GM23338 (cell line): ENCODE measurements around the gene PPARD. TPM values are rescaled to one million over a fixed set of nuclear protein-coding genes. Genes with fewer than 3 reads are reported as not detected.
"Not testable (repeated sequence)": the region's sequence is repeated elsewhere in the genome, so short reads cannot be mapped to it uniquely, and the experiment has no call there.

Source experiments
- ATAC-seq: fragments of 200-7000 bp; cut with Tn5 transposase; 3 replicates; pipeline ENCODE4 v1.9.1; 2020
- DNase-seq: peaks from one replicate; pipeline ENCODE4 v3.0.0-alpha.2; 2015; ENCODE audit warnings: low spot score
- H2AFZ ChIP-seq: fragments of 200-600 bp; sonication (generic); 2 replicates; pipeline ENCODE4 v1.8.0; 2016; ENCODE audit warnings: antibody characterized with exemption, mild to moderate bottlenecking, moderate library complexity
- H3F3A ChIP-seq: fragments of 200-600 bp; sonication (generic); replicated peaks from 2 replicates; pipeline ENCODE4 v1.8.0; 2017; ENCODE audit warnings: antibody characterized with exemption, mixed run types, low read depth
- H3K27ac ChIP-seq: fragments of 200-600 bp; sonication (generic); 2 replicates; pipeline ENCODE4 v1.6.1; 2016; ENCODE audit warnings: low read depth
- H3K27me3 ChIP-seq: fragments of 200-600 bp; sonication (generic); 2 replicates; pipeline ENCODE4 v1.8.0; 2016; ENCODE audit warnings: mild to moderate bottlenecking, mixed run types, moderate library complexity; ENCODE audit not compliant: insufficient read depth
- H3K36me3 ChIP-seq: fragments of 200-600 bp; sonication (generic); 2 replicates; pipeline ENCODE4 v1.8.0; 2016; ENCODE audit warnings: mild to moderate bottlenecking; ENCODE audit not compliant: insufficient read depth
- H3K4me1 ChIP-seq: fragments of 200-600 bp; sonication (generic); 2 replicates; pipeline ENCODE4 v1.8.0; 2016; ENCODE audit warnings: mild to moderate bottlenecking, moderate library complexity; ENCODE audit not compliant: insufficient read depth
- H3K4me2 ChIP-seq: fragments of 200-600 bp; sonication (generic); 2 replicates; pipeline ENCODE4 v1.7.1; 2017; ENCODE audit warnings: mixed run types
- H3K4me3 ChIP-seq: fragments of 200-600 bp; sonication (generic); 2 replicates; pipeline ENCODE4 v1.6.1; 2016; ENCODE audit warnings: mixed run types
- H3K79me2 ChIP-seq: fragments of 200-600 bp; sonication (generic); replicated peaks from 2 replicates; pipeline ENCODE4 v1.8.0; 2017; ENCODE audit warnings: mild to moderate bottlenecking; ENCODE audit not compliant: insufficient read depth
- H3K9me2 ChIP-seq: fragments of 200-600 bp; sonication (generic); 2 replicates; pipeline ENCODE4 v1.8.0; 2017; ENCODE audit not compliant: insufficient read depth
- H4K20me1 ChIP-seq: fragments of 200-600 bp; sonication (generic); replicated peaks from 2 replicates; pipeline ENCODE4 v1.8.0; 2017; ENCODE audit warnings: mild to moderate bottlenecking; ENCODE audit not compliant: insufficient read depth
- H3K27ac Mint-ChIP-seq: 2 replicates; pipeline ENCODE4 v1.8.0; 2020; ENCODE audit warnings: inconsistent platforms, mild to moderate bottlenecking, moderate library complexity, mixed read lengths
- H3K27me3 Mint-ChIP-seq: 3 replicates; pipeline ENCODE4 v1.8.0; 2022; ENCODE audit warnings: low read depth, mild to moderate bottlenecking, moderate library complexity, mixed read lengths, inconsistent platforms; ENCODE audit not compliant: insufficient read depth, poor library complexity
- H3K36me3 Mint-ChIP-seq: 3 replicates; pipeline ENCODE4 v1.8.0; 2021; ENCODE audit warnings: low read depth, mild to moderate bottlenecking, inconsistent platforms, moderate library complexity, mixed read lengths
- H3K4me1 Mint-ChIP-seq: 3 replicates; pipeline ENCODE4 v1.8.0; 2020; ENCODE audit warnings: mild to moderate bottlenecking, inconsistent platforms, mixed read lengths
- H3K4me3 Mint-ChIP-seq: 3 replicates; pipeline ENCODE4 v1.8.0; 2021; ENCODE audit warnings: moderate library complexity, mild to moderate bottlenecking, inconsistent platforms, mixed read lengths
- H3K9me3 Mint-ChIP-seq: 3 replicates; pipeline ENCODE4 v1.8.0; 2020; ENCODE audit warnings: moderate library complexity, mild to moderate bottlenecking, inconsistent platforms, mixed read lengths
- ETS1 ChIP-seq: IDR thresholded peaks from 2 replicates; pipeline ENCODE4 v1.6.1; 2016; ENCODE audit warnings: antibody characterized with exemption
- EZH2 ChIP-seq: fragments of 200-600 bp; sonication (generic); IDR thresholded peaks from one replicate; pipeline ENCODE4 v1.8.0; 2017; ENCODE audit warnings: antibody characterized with exemption, mild to moderate bottlenecking, low read depth; ENCODE audit not compliant: unreplicated experiment
- EZH2phosphoT487 ChIP-seq: fragments of 200-600 bp; sonication (generic); IDR thresholded peaks from one replicate; pipeline ENCODE4 v1.8.1; 2018; ENCODE audit warnings: antibody characterized with exemption; ENCODE audit not compliant: unreplicated experiment
- JUNB ChIP-seq: IDR thresholded peaks from one replicate; pipeline ENCODE4 v1.6.1; 2016; ENCODE audit warnings: antibody characterized with exemption; ENCODE audit not compliant: unreplicated experiment
- NANOG ChIP-seq: IDR thresholded peaks from 2 replicates; pipeline ENCODE4 v1.6.1; 2016; ENCODE audit warnings: antibody characterized with exemption, borderline replicate concordance
- POLR2AphosphoS5 ChIP-seq: IDR thresholded peaks from 2 replicates; pipeline ENCODE4 v1.6.1; 2016; ENCODE audit warnings: antibody characterized with exemption, low read depth
- REST ChIP-seq: IDR thresholded peaks from one replicate; pipeline ENCODE4 v1.6.1; 2018; ENCODE audit warnings: antibody characterized with exemption; ENCODE audit not compliant: unreplicated experiment
- STAT1 ChIP-seq: IDR thresholded peaks from one replicate; pipeline ENCODE4 v1.6.1; 2016; ENCODE audit warnings: antibody characterized with exemption; ENCODE audit not compliant: unreplicated experiment
- polyA plus RNA-seq: library from polyadenylated mRNA; unstranded; fragments of >200 nt; fragmentation: Nextera tagmentation; extraction: Ambion mirVana; gene quantifications from 2 replicates; pipeline ENCODE4 v1.2.1, GENCODE V29; 2016
- total RNA-seq: library from RNA; depleted of rRNA; stranded (reverse); fragments of >200 nt; shearing (Covaris generic); gene quantifications from 2 replicates; pipeline ENCODE4 v1.2.3, GENCODE V29; 2014

Gene PPARD
- total and polyA plus RNA-seq, 2 experiments from 2014 or later, result 5.1 to 9.7 TPM

- no peaks in the 10 kb centered on the region for H3K4me1 ChIP-seq
- H3K4me3 Mint-ChIP-seq, result no peak overlapping the region
- ATAC-seq (no peak), DNase-seq (no peak)
- H4K20me1 ChIP-seq, result no peaks in the 10 kb centered on the region
- peaks cover 4% of the 10 kb centered on the region; the same call in 2 of the 3 replicates for H3K36me3 Mint-ChIP-seq
- H3K4me3 ChIP-seq, result no peak overlapping the region
- no peaks in the 10 kb centered on the region for H3K79me2 ChIP-seq
- no peaks in the 10 kb centered on the region for H3K27me3 ChIP-seq
- no peaks in the 10 kb centered on the region for H3K36me3 ChIP-seq
- H3K4me1 Mint-ChIP-seq, result peaks cover 6% of the 10 kb centered on the region
- H2AFZ ChIP-seq, result no peak overlapping the region
- no peaks in the 10 kb centered on the region for H3F3A ChIP-seq
- peaks cover 4% of the 10 kb centered on the region for H3K27me3 Mint-ChIP-seq
- 0 out of 2 replicates have a peak, but pooled peaks cover 3% of the 10 kb centered on the region for H3K9me2 ChIP-seq
- H3K27ac Mint-ChIP-seq, result no peak overlapping the region
- H3K4me2 ChIP-seq, result no peak overlapping the region
- TF ChIP-seq EZH2, result no peak
- H3K9me3 Mint-ChIP-seq, result peaks cover 5% of the 10 kb centered on the region; the same call in 2 of the 3 replicates
- H3K27ac ChIP-seq, result no peak overlapping the region
Observed at GRCh38 chr6:35388772-35389352, 46.5 kb downstream of the PPARD start.

GRCh38 chr6:35389386-35389785, 47.0 kb downstream of the PPARD start:
- H3K4me1 ChIP-seq, H3K4me3 Mint-ChIP-seq, H3K9me2 ChIP-seq, H3K27me3 ChIP-seq, H3K36me3 Mint-ChIP-seq, H3K9me3 Mint-ChIP-seq, H2AFZ ChIP-seq, H3K36me3 ChIP-seq, H4K20me1 ChIP-seq, H3K4me1 Mint-ChIP-seq, H3K4me3 ChIP-seq, H3F3A ChIP-seq, H3K27me3 Mint-ChIP-seq, H3K79me2 ChIP-seq, H3K27ac ChIP-seq, DNase-seq, H3K4me2 ChIP-seq, H3K27ac Mint-ChIP-seq, ATAC-seq: not testable (repeated sequence)

GRCh38 chr6:35391240-35391968, 49.0 kb downstream of the PPARD start:
- H3K79me2 ChIP-seq, result no peaks in the 10 kb centered on the region
- Mint-ChIP-seq H3K36me3 (no peaks in the 10 kb centered on the region), H3K9me3 (no peaks in the 10 kb centered on the region; the same call in 2 of the 3 replicates), H3K4me1 (peaks cover 9% of the 10 kb centered on the region), H3K27ac (no peak overlapping the region), H3K4me3 (no peak overlapping the region), H3K27me3 (peaks cover 2% of the 10 kb centered on the region)
- no peaks in the 10 kb centered on the region for H3F3A ChIP-seq
- no peaks in the 10 kb centered on the region for H4K20me1 ChIP-seq
- H3K4me2 ChIP-seq, result no peak overlapping the region
- H3K27ac ChIP-seq, result no peak overlapping the region
- H3K36me3 ChIP-seq, result no peaks in the 10 kb centered on the region
- H3K4me1 ChIP-seq, result no peaks in the 10 kb centered on the region
- no peak overlapping the region for H2AFZ ChIP-seq
- DNase-seq (no peak), ATAC-seq (no peak)
- no peaks in the 10 kb centered on the region for H3K27me3 ChIP-seq
- H3K9me2 ChIP-seq, result 0 out of 2 replicates have a peak, but pooled peaks cover 3% of the 10 kb centered on the region
- H3K4me3 ChIP-seq, result no peak overlapping the region
- no peak for TF ChIP-seq NANOG
- TF ChIP-seq JUNB, result no peak
- TF ChIP-seq EZH2, result no peak
- no peak for TF ChIP-seq POLR2AphosphoS5
- no peak for TF ChIP-seq STAT1
- no peak for TF ChIP-seq REST
- no peak for TF ChIP-seq EZH2phosphoT487
- no peak for TF ChIP-seq ETS1
